ENCODE results near the gene PLEKHG4. TPM values are rescaled to one million over a fixed set of nuclear protein-coding genes. Genes with fewer than 3 reads are reported as not detected.

The PLEKHG4 gene
- total and polyA plus RNA-seq, 10 of the 15 experiments (the other 5 are each of a cell fraction or from before 2014, with no cell fraction given): 0.14 to 2.6 (median 0.99) TPM

- no peak for FAIRE-seq
- RAD21 ChIA-PET (ENCODE audit: unreplicated experiment): interaction anchor here (1.5 kb wide), 2 partner anchors 32 to 50 kb away, joined by 3 to 5 read pairs; no protein-coding TSS in a partner anchor
- no TSS peak for BruUV-seq (replicated peaks)
Observed at GRCh38 chr16:67310561-67310960, 31.2 kb downstream of the PLEKHG4 start.

More at GRCh38 chr16:67310561-67310960, 31.2 kb downstream of the PLEKHG4 start:
- no peak overlapping the region for H2AFZ ChIP-seq (ENCODE audit: control insufficient read depth, low read depth, low read length)
- 73% methylated on average over 3 of the region's 3 CpGs for WGBS (ENCODE audit: insufficient coverage, insufficient replicate concordance, low lambda C conversion rate, missing lambda C conversion rate)
- H3K27ac ChIP-seq (ENCODE audit: control insufficient read depth, insufficient read depth): no peak overlapping the region
- H3K4me1 ChIP-seq (ENCODE audit: control insufficient read depth, insufficient read depth, low read length): peaks cover 25% of the 10 kb centered on the region
- H3K27me3 ChIP-seq (replicated peaks in 1 of 2; ENCODE audit: control insufficient read depth in 2 of 2, insufficient read depth in 2 of 2, low read length in 1 of 2): no peaks in the 10 kb centered on the region
- H3K79me2 ChIP-seq (ENCODE audit: control insufficient read depth, insufficient read depth, low read length): no peaks in the 10 kb centered on the region
- no peak overlapping the region for H3K9ac ChIP-seq (ENCODE audit: control insufficient read depth, insufficient read depth, low read length)
- DNase-seq (ENCODE audit: low read depth, low spot score) (no peak), ATAC-seq (no peak)
- ChIA-PET POLR2A (interaction anchor here (0.7 kb wide), 1 partner anchor 15 kb away, joined by 3 read pairs; no protein-coding TSS in a partner anchor), CTCF (interaction anchor here (0.9 to 3.7 kb wide), 2 partner anchors 15 to 50 kb away, joined by 3 to 20 read pairs; partner anchors contain the start of genes KCTD19 and LRRC36), SMC1A (ENCODE audit: uncharacterized antibody, unreplicated experiment) (interaction anchor here (1.1 to 1.5 kb wide), 3 partner anchors 17 to 29 kb away, joined by 3 read pairs; no protein-coding TSS in a partner anchor)
- intact Hi-C loops (cut with micrococcal nuclease; ENCODE audit: unreplicated experiment) (no loop called here), in situ Hi-C loops (cut with MboI) (no loop called here)
- no peak overlapping the region for H3K4me2 ChIP-seq (ENCODE audit: control insufficient read depth, insufficient read depth)
- no peak for TF ChIP-seq BCL3 (IDR thresholded peaks at IDR 0.05; ENCODE audit: borderline replicate concordance, insufficient read depth, low read depth, low read length, poor library complexity, severe bottlenecking)
- TF ChIP-seq CBX5 (IDR thresholded peaks at IDR 0.05; ENCODE audit: low read depth): no peak
- TF ChIP-seq ESRRA (IDR thresholded peaks at IDR 0.05; ENCODE audit: low read length): no peak
- TF ChIP-seq MXI1 (IDR thresholded peaks at IDR 0.05; ENCODE audit: low read depth, low read length): no peak
- no peaks in the 10 kb centered on the region for H4K20me1 ChIP-seq (ENCODE audit: control insufficient read depth, insufficient read depth)
- H3K4me3 ChIP-seq: no peak overlapping the region
- no peaks in the 10 kb centered on the region for H3K36me3 ChIP-seq (ENCODE audit: control insufficient read depth in 2 of 2, insufficient read depth in 2 of 2, low read length in 1 of 2)
- no peaks in the 10 kb centered on the region for H3K9me3 ChIP-seq (replicated peaks; ENCODE audit: control insufficient read depth, insufficient read depth, low read length)
